GM21367 (cell line): ENCODE measurements around the gene FAM184A.

Source experiments
- ATAC-seq: cut with Tn5 transposase; IDR thresholded peaks from one replicate; pipeline ENCODE4 v1.9.1; 2021; ENCODE audit not compliant: unreplicated experiment

The FAM184A gene

GRCh38 chr6:118970866-118971265 is 107.6 kb downstream of the FAM184A start:
- no peak for ATAC-seq

GRCh38 chr6:118968416-118968815 is 110.0 kb downstream of the FAM184A start:
- no peak for ATAC-seq

- ATAC-seq: no peak
These were observed 111.2 kb downstream of the FAM184A start for GRCh38 chr6:118967239-118967638.

- no peak for ATAC-seq
These were observed 112.6 kb downstream of the FAM184A start for GRCh38 chr6:118965843-118966370.

GRCh38 chr6:118965371-118965770 is 113.1 kb downstream of the FAM184A start:
- ATAC-seq: no peak

- ATAC-seq: no peak
These were observed 115.5 kb downstream of the FAM184A start for GRCh38 chr6:118963003-118963402.

- no peak for ATAC-seq
These were observed 118.6 kb downstream of the FAM184A start for GRCh38 chr6:118959903-118960302.

- no peak for ATAC-seq
These were observed 125.1 kb downstream of the FAM184A start for GRCh38 chr6:118953391-118953790.

GRCh38 chr6:118952683-118953082 is 125.8 kb downstream of the FAM184A start:
- no peak for ATAC-seq

GRCh38 chr6:118945217-118945616 is 133.2 kb downstream of the FAM184A start:
- no peak for ATAC-seq

- no peak for ATAC-seq
These were observed 137.7 kb downstream of the FAM184A start for GRCh38 chr6:118940770-118941169.

- ATAC-seq: no peak
These were observed 138.8 kb downstream of the FAM184A start for GRCh38 chr6:118939683-118940082.

GRCh38 chr6:118935978-118936703 is 142.3 kb downstream of the FAM184A start:
- ATAC-seq: no peak

GRCh38 chr6:118935331-118935668 is 143.2 kb downstream of the FAM184A start:
- peak; percentile 2 for ATAC-seq

- ATAC-seq: peak; percentile 95
These were observed 143.8 kb downstream of the FAM184A start, which contains the start of gene MCM9 for GRCh38 chr6:118934461-118935330. Gene MCM9 (minus strand): TSS chr6:118935159. CDS start chr6:118931723, 3,436 bp downstream.

- ATAC-seq: peak; percentile 0
These were observed 144.5 kb downstream of the FAM184A start for GRCh38 chr6:118933855-118934460.

GRCh38 chr6:118932421-118932820 is 146.0 kb downstream of the FAM184A start:
- no peak for ATAC-seq

GRCh38 chr6:118931436-118931835 is 147.0 kb downstream of the FAM184A start:
- no peak for ATAC-seq

GRCh38 chr6:118930680-118931079 is 147.8 kb downstream of the FAM184A start:
- ATAC-seq: no peak

GRCh38 chr6:118923035-118923434 is 155.4 kb downstream of the FAM184A start:
- ATAC-seq: no peak

- no peak for ATAC-seq
These were observed 157.4 kb downstream of the FAM184A start for GRCh38 chr6:118921084-118921483.
